Measurements from ENCODE around the gene TEAD1. TPM values are rescaled to one million over a fixed set of nuclear protein-coding genes. Genes with fewer than 3 reads are reported as not detected.

The TEAD1 gene
- total and polyA plus RNA-seq, 8 donors, result 5.9 to 35.1 (median 22.0) TPM

GRCh38 chr11:12696911-12697581, 22.8 kb downstream of the TEAD1 start:
- WGBS, 2 donors, result 69 to 71% methylated on average over 5 of the region's 5 CpGs

GRCh38 chr11:12698048-12698447, 23.8 kb downstream of the TEAD1 start:
- Histone ChIP-seq H3K27ac (no peak overlapping the region), H3K27me3 (no peaks in the 10 kb centered on the region), H3K9me3 (no peaks in the 10 kb centered on the region), H3K4me3 (no peak overlapping the region), H3K4me1 (peaks cover 25 to 27% (median 26%) of the 10 kb centered on the region in 3 donors), H3K36me3 (no peaks in the 10 kb centered on the region)
- TF ChIP-seq CTCF (IDR thresholded peaks at IDR 0.05), result no peak
- no peak for FAIRE-seq
- WGBS, 2 donors, result 80 to 88% methylated on average over 5 of the region's 5 CpGs
- DNase-seq, result no peak
- ATAC-seq, result no peak
- intact Hi-C loops (cut with DNase I), result no loop called here

More at GRCh38 chr11:12696911-12697581, 22.8 kb downstream of the TEAD1 start:
- FAIRE-seq (no peak), DNase-seq (no peak), ATAC-seq (no peak)
- H3K27me3 ChIP-seq, result no peaks in the 10 kb centered on the region
- intact Hi-C loops (cut with DNase I), result no loop called here
- no peak overlapping the region for H3K27ac ChIP-seq
- H3K4me1 ChIP-seq, result peaks cover 34 to 36% (median 35%) of the 10 kb centered on the region in 3 donors
- no peaks in the 10 kb centered on the region for H3K9me3 ChIP-seq
- H3K36me3 ChIP-seq, result no peaks in the 10 kb centered on the region
- H3K4me3 ChIP-seq, result no peak overlapping the region
- no peak for TF ChIP-seq CTCF (IDR thresholded peaks at IDR 0.05)

- Histone ChIP-seq H3K4me3 (no peak overlapping the region), H3K9me3 (no peaks in the 10 kb centered on the region), H3K4me1 (peaks cover 3 to 17% (median 6%) of the 10 kb centered on the region in 3 donors), H3K36me3 (no peaks in the 10 kb centered on the region), H3K27me3 (no peaks in the 10 kb centered on the region), H3K27ac (no peak overlapping the region)
- no peak for FAIRE-seq
- intact Hi-C loops (cut with DNase I), result no loop called here
- DNase-seq, result no peak
- TF ChIP-seq CTCF (IDR thresholded peaks at IDR 0.05), result no peak
- ATAC-seq, result no peak
- WGBS, 2 donors, result 91 to 93% methylated on average over 11 of the region's 11 CpGs
Observed at GRCh38 chr11:12701811-12702592, 27.8 kb downstream of the TEAD1 start.

DNA sequence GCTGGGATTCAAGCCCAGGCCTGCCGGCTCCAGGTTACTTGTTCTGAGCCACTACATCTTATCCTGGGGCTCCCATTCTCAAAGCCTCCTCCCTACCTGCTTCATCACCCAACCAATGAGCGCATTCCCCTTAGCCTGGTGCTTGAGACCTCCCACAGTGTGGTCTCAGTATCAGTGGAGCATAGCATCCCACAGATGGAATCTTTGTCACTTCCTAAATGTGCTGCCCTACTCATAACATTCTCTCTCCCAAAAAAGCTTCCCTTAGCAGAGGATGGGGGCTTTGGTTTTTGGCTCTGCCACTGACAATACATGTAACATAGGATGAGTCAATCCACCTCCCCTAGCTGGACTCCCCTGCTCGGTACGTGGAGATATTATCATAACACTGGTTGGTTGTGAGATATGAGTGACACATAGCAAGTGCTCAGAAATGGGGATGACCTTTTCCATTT, 28.8 kb downstream of the TEAD1 start:
- Histone ChIP-seq H3K9me3 (no peaks in the 10 kb centered on the region), H3K27ac (no peak overlapping the region), H3K4me1 (peaks cover 10 to 27% (median 16%) of the 10 kb centered on the region in 3 donors), H3K27me3 (no peaks in the 10 kb centered on the region), H3K36me3 (no peaks in the 10 kb centered on the region), H3K4me3 (no peak overlapping the region)
- WGBS, 2 donors, result 81 to 89% methylated on average over 4 of the region's 4 CpGs
- TF ChIP-seq CTCF (IDR thresholded peaks at IDR 0.05), result no peak
- intact Hi-C loops (cut with DNase I), result no loop called here
- FAIRE-seq (no peak), ATAC-seq (no peak), DNase-seq (no peak)
